Stomach (tissue), 4 donors: Measurements from ENCODE around the gene FBXO3.

Experiments
- EP300 ChIP-seq: sonication (generic); formaldehyde crosslinking; IDR thresholded peaks from one replicate; pipeline ENCODE4 v1.6.1; 2017; ENCODE audit warnings: antibody characterized with exemption
- POLR2A ChIP-seq, 4 donors: fragments of 450-650 bp; IDR thresholded peaks; one replicate each; pipeline ENCODE4 v1.6.1; 2016; ENCODE audit warnings: antibody characterized with exemption in 4 of 4, control low read depth in 2 of 4, mild to moderate bottlenecking in 1 of 4, moderate library complexity in 1 of 4
- POLR2AphosphoS5 ChIP-seq, 3 donors: sonication (generic); formaldehyde crosslinking; IDR thresholded peaks; one replicate each; pipeline ENCODE4 v1.6.1; 2016; ENCODE audit warnings: antibody characterized with exemption in 3 of 3
- TF ChIP-seq, protein P1 (sequence below), 7 experiments: fragments of 450-650 bp in 4 of 7; fragments of 200-600 bp in 3 of 7; sonication (generic) in 3 of 7; IDR thresholded peaks; one replicate each; pipeline ENCODE4 v1.5.1; 2016 to 2019; ENCODE audit warnings: antibody characterized with exemption in 7 of 7, control low read depth in 2 of 7, mild to moderate bottlenecking in 1 of 7

DNA sequence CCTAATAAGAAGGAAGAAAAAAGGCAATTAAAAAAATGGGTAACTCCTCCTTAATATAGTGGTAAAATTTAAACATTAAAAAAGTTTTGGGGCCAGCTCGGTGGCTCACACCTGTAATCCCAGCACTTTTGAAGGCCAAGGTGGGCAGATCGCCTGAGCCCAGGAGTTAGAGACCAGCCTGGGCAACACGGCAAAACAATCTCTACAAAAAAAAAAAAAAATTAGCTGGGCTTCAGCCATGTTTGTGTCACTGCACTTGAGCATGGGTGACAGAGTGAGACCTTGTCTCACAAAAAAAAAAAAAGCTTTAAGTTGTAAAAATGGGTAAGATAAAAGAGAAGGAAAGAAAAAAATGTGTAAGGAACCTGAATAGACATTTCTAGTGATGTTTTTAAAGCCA lies 11.3 kb upstream of the FBXO3 start:
- TF ChIP-seq POLR2A (IDR thresholded peaks at IDR 0.05) (no peak), POLR2AphosphoS5 (IDR thresholded peaks at IDR 0.05) (no peak), EP300 (no peak)
- TF ChIP-seq, protein P1, sequence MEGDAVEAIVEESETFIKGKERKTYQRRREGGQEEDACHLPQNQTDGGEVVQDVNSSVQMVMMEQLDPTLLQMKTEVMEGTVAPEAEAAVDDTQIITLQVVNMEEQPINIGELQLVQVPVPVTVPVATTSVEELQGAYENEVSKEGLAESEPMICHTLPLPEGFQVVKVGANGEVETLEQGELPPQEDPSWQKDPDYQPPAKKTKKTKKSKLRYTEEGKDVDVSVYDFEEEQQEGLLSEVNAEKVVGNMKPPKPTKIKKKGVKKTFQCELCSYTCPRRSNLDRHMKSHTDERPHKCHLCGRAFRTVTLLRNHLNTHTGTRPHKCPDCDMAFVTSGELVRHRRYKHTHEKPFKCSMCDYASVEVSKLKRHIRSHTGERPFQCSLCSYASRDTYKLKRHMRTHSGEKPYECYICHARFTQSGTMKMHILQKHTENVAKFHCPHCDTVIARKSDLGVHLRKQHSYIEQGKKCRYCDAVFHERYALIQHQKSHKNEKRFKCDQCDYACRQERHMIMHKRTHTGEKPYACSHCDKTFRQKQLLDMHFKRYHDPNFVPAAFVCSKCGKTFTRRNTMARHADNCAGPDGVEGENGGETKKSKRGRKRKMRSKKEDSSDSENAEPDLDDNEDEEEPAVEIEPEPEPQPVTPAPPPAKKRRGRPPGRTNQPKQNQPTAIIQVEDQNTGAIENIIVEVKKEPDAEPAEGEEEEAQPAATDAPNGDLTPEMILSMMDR (IDR thresholded peaks at IDR 0.05), result no peak
